GM12892 (cell line): ENCODE data around the gene GLCE.

Experiments used
- POLR2A ChIP-seq: IDR thresholded peaks from 2 replicates; pipeline ENCODE4 v1.6.1; 2011; ENCODE audit warnings: low read depth, low read length, control low read depth
- POLR2AphosphoS5 ChIP-seq: IDR thresholded peaks from 2 replicates; pipeline ENCODE4 v1.6.1; 2011; ENCODE audit warnings: low read depth, low read length, control low read depth

DNA sequence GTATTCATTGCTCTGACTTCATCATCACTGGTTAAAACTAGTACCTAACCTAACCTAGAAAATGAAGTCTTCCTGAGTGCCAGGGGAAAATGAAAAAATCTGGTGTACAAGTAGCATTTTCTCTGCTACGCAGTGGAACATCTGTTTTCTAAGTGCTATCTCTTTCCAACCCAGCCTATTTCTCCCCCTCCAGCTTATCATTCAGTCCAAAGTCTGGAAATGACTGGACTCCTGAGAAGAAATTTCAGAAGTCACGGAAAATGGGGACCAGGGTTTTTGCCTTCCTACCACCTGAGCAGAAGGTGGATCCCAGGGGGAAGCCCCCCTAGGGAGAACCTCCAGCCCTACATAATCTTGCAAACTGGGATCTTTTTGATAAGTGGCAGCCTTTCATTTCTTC is 9.6 kb upstream of the GLCE start:
- no peak for TF ChIP-seq POLR2AphosphoS5
- TF ChIP-seq POLR2A: no peak
